Measurements from ENCODE around the gene HSF4. TPM values are rescaled to one million over a fixed set of nuclear protein-coding genes. Genes with fewer than 3 reads are reported as not detected.

Gene HSF4
- total RNA-seq, 2 experiments from 2014 or later = 8.1 to 17.0 TPM

GRCh38 chr16:67209565-67209964 is 45.0 kb downstream of the HSF4 start:
- H3K4me3 ChIP-seq (ENCODE audit: low read depth, low read length, poor library complexity, severe bottlenecking) = no peak overlapping the region
- intact Hi-C loops (cut with micrococcal nuclease; ENCODE audit: unreplicated experiment) = no loop called here
- H3K9me3 ChIP-seq (ENCODE audit: low read length) = no peaks in the 10 kb centered on the region
- H4K20me1 ChIP-seq (ENCODE audit: insufficient read depth, low read length) = no peaks in the 10 kb centered on the region
- H3K4me2 ChIP-seq (ENCODE audit: low read length) = no peak overlapping the region
- TF ChIP-seq CTCF (conservative IDR thresholded peaks at IDR 0.05; ENCODE audit: low read length) = no peak
- H2AFZ ChIP-seq (ENCODE audit: low read length) = no peak overlapping the region
- ChIA-PET CTCF (ENCODE audit: unreplicated experiment) (no interaction called here), POLR2A (interaction anchor here (0.6 to 0.7 kb wide), 2 partner anchors 35 to 1908 kb away, joined by 3 to 4 read pairs; no protein-coding TSS in a partner anchor)
- H3K4me1 ChIP-seq (ENCODE audit: insufficient read depth, low read length, poor library complexity, severe bottlenecking) = no peaks in the 10 kb centered on the region
- no peaks in the 10 kb centered on the region for H3K79me2 ChIP-seq (ENCODE audit: insufficient read depth, low read depth, low read length)
- H3K9me2 ChIP-seq (ENCODE audit: insufficient read depth, low read length) = no peaks in the 10 kb centered on the region
- no peak overlapping the region for H3K27ac ChIP-seq (ENCODE audit: low read depth, low read length, poor library complexity, severe bottlenecking)
- no TSS peak for BruUV-seq (replicated peaks)
- DNase-seq (ENCODE audit: low spot score) = no peak
- no peaks in the 10 kb centered on the region; the same call in 1 of the 2 replicates for H3K36me3 ChIP-seq (ENCODE audit: insufficient read depth, low read length)

GRCh38 chr16:67210069-67210937 is 45.8 kb downstream of the HSF4 start:
- Histone ChIP-seq H4K20me1 (ENCODE audit: insufficient read depth, low read length) (no peaks in the 10 kb centered on the region), H2AFZ (ENCODE audit: low read length) (no peak overlapping the region), H3K9me3 (ENCODE audit: low read length) (no peaks in the 10 kb centered on the region), H3K4me1 (ENCODE audit: insufficient read depth, low read length, poor library complexity, severe bottlenecking) (no peaks in the 10 kb centered on the region), H3K4me2 (ENCODE audit: low read length) (no peak overlapping the region), H3K79me2 (ENCODE audit: insufficient read depth, low read depth, low read length) (no peaks in the 10 kb centered on the region), H3K36me3 (ENCODE audit: insufficient read depth, low read length) (no peaks in the 10 kb centered on the region; the same call in 1 of the 2 replicates), H3K4me3 (ENCODE audit: low read depth, low read length, poor library complexity, severe bottlenecking) (no peak overlapping the region), H3K9me2 (ENCODE audit: insufficient read depth, low read length) (no peaks in the 10 kb centered on the region), H3K27ac (ENCODE audit: low read depth, low read length, poor library complexity, severe bottlenecking) (no peak overlapping the region)
- intact Hi-C loops (cut with micrococcal nuclease; ENCODE audit: unreplicated experiment) = no loop called here
- BruUV-seq (replicated peaks) = no TSS peak
- CTCF ChIA-PET (ENCODE audit: unreplicated experiment) = no interaction called here
- TF ChIP-seq CTCF (conservative IDR thresholded peaks at IDR 0.05; ENCODE audit: low read length) (no peak), EZH2phosphoT487 (IDR thresholded peaks at IDR 0.05; ENCODE audit: borderline replicate concordance, low read depth, low read length) (no peak)
- DNase-seq (ENCODE audit: low spot score) = no peak
- POLR2A ChIA-PET = no interaction called here

GRCh38 chr16:67211674-67212073 is 47.1 kb downstream of the HSF4 start:
- CTCF ChIA-PET (ENCODE audit: unreplicated experiment) = no interaction called here

More at GRCh38 chr16:67211674-67212073, 47.1 kb downstream of the HSF4 start:
- H3K9me3 ChIP-seq (ENCODE audit: low read length) = no peaks in the 10 kb centered on the region
- no peaks in the 10 kb centered on the region for H3K4me1 ChIP-seq (ENCODE audit: insufficient read depth, low read length, poor library complexity, severe bottlenecking)
- no peaks in the 10 kb centered on the region for H3K36me3 ChIP-seq (ENCODE audit: insufficient read depth, low read length)
- no peak for DNase-seq (ENCODE audit: low spot score)
- POLR2A ChIA-PET = interaction anchor here (0.6 to 1.6 kb wide), 2 partner anchors 10 to 33 kb away, joined by 3 to 6 read pairs; no protein-coding TSS in a partner anchor
- H3K4me3 ChIP-seq (ENCODE audit: low read depth, low read length, poor library complexity, severe bottlenecking) = no peak overlapping the region
- H2AFZ ChIP-seq (ENCODE audit: low read length) = no peak overlapping the region
- no peak overlapping the region for H3K27ac ChIP-seq (ENCODE audit: low read depth, low read length, poor library complexity, severe bottlenecking)
- TF ChIP-seq EZH2phosphoT487 (IDR thresholded peaks at IDR 0.05; ENCODE audit: borderline replicate concordance, low read depth, low read length) = no peak
- no peak for TF ChIP-seq CTCF (conservative IDR thresholded peaks at IDR 0.05; ENCODE audit: low read length)
- no peaks in the 10 kb centered on the region for H3K9me2 ChIP-seq (ENCODE audit: insufficient read depth, low read length)
- BruUV-seq (replicated peaks) = no TSS peak
- H4K20me1 ChIP-seq (ENCODE audit: insufficient read depth, low read length) = no peaks in the 10 kb centered on the region
- H3K79me2 ChIP-seq (ENCODE audit: insufficient read depth, low read depth, low read length) = no peaks in the 10 kb centered on the region
- intact Hi-C loops (cut with micrococcal nuclease; ENCODE audit: unreplicated experiment) = no loop called here
- H3K4me2 ChIP-seq (ENCODE audit: low read length) = no peak overlapping the region
